Measurements from ENCODE around the gene ILDR2. TPM values are rescaled to one million over a fixed set of nuclear protein-coding genes. Genes with fewer than 3 reads are reported as not detected.

The ILDR2 gene
- total and polyA plus RNA-seq, 10 of the 15 experiments (the other 5 are each of a cell fraction or from before 2014, with no cell fraction given), result 0.05 to 5.3 (median 1.9) TPM

DNA sequence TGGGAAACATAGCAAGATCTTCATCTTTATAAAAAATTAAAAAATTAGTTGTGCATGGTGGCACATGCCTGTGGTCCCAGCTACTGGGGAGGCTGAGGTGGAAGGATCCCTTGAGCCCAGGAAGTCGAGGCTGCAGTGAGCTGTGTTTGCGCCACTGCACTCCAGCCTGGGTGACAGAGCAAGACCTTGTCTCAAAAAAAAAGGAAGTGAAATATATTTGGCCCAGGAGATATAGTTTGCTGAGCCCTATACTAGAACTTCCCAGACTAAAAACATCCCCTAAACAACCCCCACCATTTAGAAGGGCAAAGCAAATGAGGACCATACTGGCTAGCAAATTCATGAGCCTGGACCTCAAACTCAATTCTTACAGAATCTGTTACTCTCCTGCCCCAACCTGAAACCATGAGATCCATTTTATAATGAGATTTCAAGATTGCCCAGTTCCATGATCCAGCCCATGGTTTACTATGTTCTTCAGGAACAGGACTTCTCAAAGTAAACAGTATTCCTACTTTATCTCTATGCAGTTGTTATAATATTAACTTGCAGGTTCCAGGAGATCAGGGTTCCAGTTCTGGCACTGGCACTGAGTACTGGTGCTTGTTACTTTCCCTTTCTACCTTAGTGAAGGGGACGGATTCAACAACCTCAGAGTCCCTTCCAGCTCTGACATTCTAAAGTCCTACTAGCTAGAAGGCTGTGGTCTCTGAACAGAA is 50.4 kb downstream of the ILDR2 start (continued):
- TF ChIP-seq, protein P1, sequence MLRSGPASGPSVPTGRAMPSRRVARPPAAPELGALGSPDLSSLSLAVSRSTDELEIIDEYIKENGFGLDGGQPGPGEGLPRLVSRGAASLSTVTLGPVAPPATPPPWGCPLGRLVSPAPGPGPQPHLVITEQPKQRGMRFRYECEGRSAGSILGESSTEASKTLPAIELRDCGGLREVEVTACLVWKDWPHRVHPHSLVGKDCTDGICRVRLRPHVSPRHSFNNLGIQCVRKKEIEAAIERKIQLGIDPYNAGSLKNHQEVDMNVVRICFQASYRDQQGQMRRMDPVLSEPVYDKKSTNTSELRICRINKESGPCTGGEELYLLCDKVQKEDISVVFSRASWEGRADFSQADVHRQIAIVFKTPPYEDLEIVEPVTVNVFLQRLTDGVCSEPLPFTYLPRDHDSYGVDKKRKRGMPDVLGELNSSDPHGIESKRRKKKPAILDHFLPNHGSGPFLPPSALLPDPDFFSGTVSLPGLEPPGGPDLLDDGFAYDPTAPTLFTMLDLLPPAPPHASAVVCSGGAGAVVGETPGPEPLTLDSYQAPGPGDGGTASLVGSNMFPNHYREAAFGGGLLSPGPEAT (IDR thresholded peaks at IDR 0.05; ENCODE audit: low read depth), result 0 out of 2 replicates have a peak, but pooled peaks have one; percentile 21

DNA sequence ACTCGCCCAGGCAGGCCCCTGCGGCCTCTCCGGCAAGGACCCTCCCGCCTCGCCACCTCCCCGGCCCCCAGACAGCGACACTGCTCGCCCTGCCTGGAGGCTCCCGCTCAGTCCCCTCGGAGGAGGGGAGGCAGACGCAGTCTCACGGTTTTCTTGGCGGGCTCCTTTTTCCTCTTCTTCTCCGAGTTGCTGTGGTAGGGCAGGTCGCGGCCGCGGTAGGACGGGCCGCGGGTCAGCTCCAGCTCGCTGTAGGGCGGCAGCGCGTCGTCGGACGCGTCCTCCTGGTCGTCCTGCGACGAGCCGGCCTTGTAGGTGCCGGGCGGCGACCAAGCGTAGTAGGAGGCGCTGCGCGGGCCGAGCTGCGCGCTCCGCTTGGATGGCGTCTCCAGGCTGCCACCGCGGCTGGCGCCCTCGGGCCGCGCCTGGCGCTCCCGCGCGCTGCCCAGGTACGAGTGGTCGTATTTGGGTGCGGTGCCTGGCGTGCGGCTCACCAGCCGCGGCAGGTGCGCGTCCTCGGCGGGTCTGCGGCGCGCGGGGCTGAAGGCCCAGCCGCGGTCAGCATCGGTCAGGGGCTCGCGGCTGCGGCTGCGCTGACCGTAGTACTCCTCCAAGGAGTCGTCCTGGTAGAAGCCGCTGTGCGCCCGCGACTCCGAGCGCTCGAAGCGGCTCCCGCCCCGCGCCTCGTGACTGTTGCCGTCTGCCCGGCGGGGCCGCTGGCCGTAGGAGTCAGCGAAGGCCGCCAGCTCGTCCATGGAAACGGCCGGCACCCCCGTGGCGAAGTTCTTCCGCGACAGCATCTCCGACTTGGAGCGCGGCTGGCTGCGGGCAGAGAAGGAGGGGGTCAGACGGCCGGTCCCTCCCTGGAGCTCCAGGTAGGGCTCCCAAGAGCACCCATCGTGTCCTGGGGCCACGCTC is 54.5 kb downstream of the ILDR2 start:
- Histone ChIP-seq H3K79me2 (ENCODE audit: control insufficient read depth, insufficient read depth, low read length) (no peaks in the 10 kb centered on the region), H3K27ac (ENCODE audit: control insufficient read depth, insufficient read depth) (no peak overlapping the region), H3K27me3 (replicated peaks in 1 of 2; ENCODE audit: control insufficient read depth in 2 of 2, insufficient read depth in 2 of 2, low read length in 1 of 2) (peaks cover 0 to 3% of the 10 kb centered on the region in 2 experiments; a peak in 2 of 4 replicates), H3K9ac (ENCODE audit: control insufficient read depth, insufficient read depth, low read length) (no peak overlapping the region), H2AFZ (ENCODE audit: control insufficient read depth, low read depth, low read length) (no peak overlapping the region), H3K4me3 (no peak overlapping the region), H3K4me1 (ENCODE audit: control insufficient read depth, insufficient read depth, low read length) (peaks cover 6% of the 10 kb centered on the region; the same call in 1 of the 2 replicates), H3K4me2 (ENCODE audit: control insufficient read depth, insufficient read depth) (peak overlapping the region; percentile 38; the same call in 1 of the 2 replicates), H4K20me1 (ENCODE audit: control insufficient read depth, insufficient read depth) (no peaks in the 10 kb centered on the region), H3K9me3 (replicated peaks; ENCODE audit: control insufficient read depth, insufficient read depth, low read length) (no peaks in the 10 kb centered on the region; the same call in 2 of the 3 replicates), H3K36me3 (ENCODE audit: control insufficient read depth in 2 of 2, insufficient read depth in 2 of 2, low read length in 1 of 2) (no peaks in the 10 kb centered on the region)
- ChIA-PET RAD21 (ENCODE audit: unreplicated experiment) (no interaction called here), CTCF (interaction anchor here (1.7 kb wide), 1 partner anchor 10 kb away, joined by 11 read pairs; no protein-coding TSS in a partner anchor), SMC1A (ENCODE audit: uncharacterized antibody, unreplicated experiment) (no interaction called here), POLR2A (no interaction called here)
- in situ Hi-C loops (cut with MboI), result no loop called here
- FAIRE-seq, result no peak
- ATAC-seq, result peak; percentile 49; the same call in 2 of the 3 replicates
- 28% methylated on average over 70 of the region's 113 CpGs for WGBS (ENCODE audit: insufficient coverage, insufficient replicate concordance, low lambda C conversion rate, missing lambda C conversion rate)
- intact Hi-C loops (cut with micrococcal nuclease; ENCODE audit: unreplicated experiment), result no loop called here
- BruUV-seq (replicated peaks), result no TSS peak
- no peak for DNase-seq (ENCODE audit: low read depth, low spot score)
- TF ChIP-seq, protein P2, sequence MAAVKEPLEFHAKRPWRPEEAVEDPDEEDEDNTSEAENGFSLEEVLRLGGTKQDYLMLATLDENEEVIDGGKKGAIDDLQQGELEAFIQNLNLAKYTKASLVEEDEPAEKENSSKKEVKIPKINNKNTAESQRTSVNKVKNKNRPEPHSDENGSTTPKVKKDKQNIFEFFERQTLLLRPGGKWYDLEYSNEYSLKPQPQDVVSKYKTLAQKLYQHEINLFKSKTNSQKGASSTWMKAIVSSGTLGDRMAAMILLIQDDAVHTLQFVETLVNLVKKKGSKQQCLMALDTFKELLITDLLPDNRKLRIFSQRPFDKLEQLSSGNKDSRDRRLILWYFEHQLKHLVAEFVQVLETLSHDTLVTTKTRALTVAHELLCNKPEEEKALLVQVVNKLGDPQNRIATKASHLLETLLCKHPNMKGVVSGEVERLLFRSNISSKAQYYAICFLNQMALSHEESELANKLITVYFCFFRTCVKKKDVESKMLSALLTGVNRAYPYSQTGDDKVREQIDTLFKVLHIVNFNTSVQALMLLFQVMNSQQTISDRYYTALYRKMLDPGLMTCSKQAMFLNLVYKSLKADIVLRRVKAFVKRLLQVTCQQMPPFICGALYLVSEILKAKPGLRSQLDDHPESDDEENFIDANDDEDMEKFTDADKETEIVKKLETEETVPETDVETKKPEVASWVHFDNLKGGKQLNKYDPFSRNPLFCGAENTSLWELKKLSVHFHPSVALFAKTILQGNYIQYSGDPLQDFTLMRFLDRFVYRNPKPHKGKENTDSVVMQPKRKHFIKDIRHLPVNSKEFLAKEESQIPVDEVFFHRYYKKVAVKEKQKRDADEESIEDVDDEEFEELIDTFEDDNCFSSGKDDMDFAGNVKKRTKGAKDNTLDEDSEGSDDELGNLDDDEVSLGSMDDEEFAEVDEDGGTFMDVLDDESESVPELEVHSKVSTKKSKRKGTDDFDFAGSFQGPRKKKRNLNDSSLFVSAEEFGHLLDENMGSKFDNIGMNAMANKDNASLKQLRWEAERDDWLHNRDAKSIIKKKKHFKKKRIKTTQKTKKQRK (IDR thresholded peaks at IDR 0.05; ENCODE audit: low read depth, low read length), result no peak
- TF ChIP-seq NFYB (IDR thresholded peaks at IDR 0.05; ENCODE audit: insufficient read depth, low read depth, low read length), result no peak
- peak; percentile 44 for TF ChIP-seq SUZ12 (IDR thresholded peaks at IDR 0.05; ENCODE audit: unreplicated experiment)
- no peak for TF ChIP-seq RELA (IDR thresholded peaks at IDR 0.05; ENCODE audit: borderline replicate concordance, partially characterized antibody)
